Small intestine (tissue), 7 donors: Measurements from ENCODE around the gene ARHGAP23. TPM values are rescaled to one million over a fixed set of nuclear protein-coding genes. Genes with fewer than 3 reads are reported as not detected.

Source experiments
- DNase-seq, 2 donors: peaks; one replicate each; pipeline versions ENCODE4 v3.0.0 to v3.0.0-alpha.2; 2013
- FAIRE-seq: peaks from 2 replicates; lab custom pipeline; 2012; peaks lifted over from hg19 to GRCh38; lab: Jason Lieb, UNC
- H3K27ac ChIP-seq, 3 donors: one replicate each; pipeline ENCODE4 v1.5.1; 2013; ENCODE audit warnings: low read length in 2 of 3, mild to moderate bottlenecking in 2 of 3, control low read depth in 1 of 3, inconsistent platforms in 1 of 3, low read depth in 1 of 3, moderate library complexity in 1 of 3
- H3K27me3 ChIP-seq, 3 donors: one replicate each; pipeline ENCODE4 v1.6.1; 2013; ENCODE audit warnings: low read length in 3 of 3, inconsistent platforms in 1 of 3; ENCODE audit not compliant: control insufficient read depth in 3 of 3, insufficient read depth in 3 of 3
- H3K36me3 ChIP-seq, 3 donors: one replicate each; pipeline ENCODE4 v1.6.1; 2013; ENCODE audit warnings: low read length in 3 of 3, inconsistent platforms in 1 of 3, low read depth in 1 of 3, mild to moderate bottlenecking in 1 of 3, moderate library complexity in 1 of 3; ENCODE audit not compliant: control insufficient read depth in 3 of 3, insufficient read depth in 2 of 3
- H3K4me1 ChIP-seq, 3 donors: one replicate each; pipeline ENCODE4 v1.6.1; 2013; ENCODE audit warnings: low read length in 2 of 3, inconsistent platforms in 1 of 3, low read depth in 1 of 3, mild to moderate bottlenecking in 1 of 3, moderate library complexity in 1 of 3; ENCODE audit not compliant: control insufficient read depth in 3 of 3, insufficient read depth in 2 of 3
- H3K4me3 ChIP-seq, 3 donors: one replicate each; pipeline ENCODE4 v1.5.1; 2013; ENCODE audit warnings: low read length in 3 of 3, control low read depth in 1 of 3, inconsistent platforms in 1 of 3, low read depth in 1 of 3, mild to moderate bottlenecking in 1 of 3, moderate library complexity in 1 of 3
- H3K9me3 ChIP-seq, 2 donors: one replicate each; pipeline ENCODE4 v1.6.1; 2013; ENCODE audit warnings: low read depth in 1 of 2, low read length in 1 of 2; ENCODE audit not compliant: control insufficient read depth in 2 of 2, insufficient read depth in 1 of 2
- WGBS, 3 donors: extraction: QIAGEN DNeasy Blood & Tissue Kit; methylation state at CpG; one replicate each; pipeline ENCODE4 v1.1.7; 2013; 5-methylcytosine and 5-hydroxymethylcytosine counted together
- polyA plus RNA-seq, 4 donors: library from polyadenylated mRNA; stranded (reverse) in 3 of 4; unstranded in 1 of 4; fragments of 200-250 nt in 3 of 4; fragments of 120-200 nt in 1 of 4; gene quantifications; one replicate each; pipeline versions ENCODE4 v1.2.1 to v1.2.3, GENCODE V29; 2013
- donor health status: healthy with polysubstance abuse.
- donor health status: control.
- donor health status: control.
- donor health status: Bipolar disorder and iron deficiency.
- donor health status: healthy.

ARHGAP23 gene
- polyA plus RNA-seq, 4 donors, result 0.89 to 10.4 (median 4.7) TPM

DNA sequence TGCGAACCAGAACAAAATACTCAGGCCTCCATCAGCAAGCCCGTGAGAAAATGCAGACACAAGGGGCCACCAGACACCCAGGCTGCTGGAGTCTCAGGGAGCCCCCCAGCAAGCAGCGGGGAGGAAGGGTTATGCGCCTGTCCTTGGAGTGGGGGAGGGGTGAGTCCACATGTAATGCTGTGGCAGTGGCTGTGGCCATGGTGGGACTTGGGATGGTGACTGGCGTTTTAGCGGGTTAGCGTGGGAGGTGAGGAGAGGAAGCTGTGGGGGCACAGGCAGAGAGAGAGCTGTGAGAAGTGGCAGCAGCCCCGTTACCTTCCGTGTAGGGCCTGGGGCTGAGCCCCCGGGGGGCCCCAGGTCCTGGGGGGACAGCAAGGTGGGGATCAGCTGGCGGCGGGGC is 119.2 kb downstream of the ARHGAP23 start:
- DNase-seq, result no peak
- Histone ChIP-seq H3K9me3 (no peaks in the 10 kb centered on the region), H3K36me3 (peaks cover 0 to 3% (median 0%) of the 10 kb centered on the region in 3 donors), H3K27ac (no peak overlapping the region), H3K4me3 (no peak overlapping the region), H3K27me3 (no peaks in the 10 kb centered on the region), H3K4me1 (no peaks in the 10 kb centered on the region)
- WGBS, 3 donors, result 78 to 86% (median 86%) methylated on average over 10 to 12 of the region's 12 CpGs
- FAIRE-seq, result no peak

DNA sequence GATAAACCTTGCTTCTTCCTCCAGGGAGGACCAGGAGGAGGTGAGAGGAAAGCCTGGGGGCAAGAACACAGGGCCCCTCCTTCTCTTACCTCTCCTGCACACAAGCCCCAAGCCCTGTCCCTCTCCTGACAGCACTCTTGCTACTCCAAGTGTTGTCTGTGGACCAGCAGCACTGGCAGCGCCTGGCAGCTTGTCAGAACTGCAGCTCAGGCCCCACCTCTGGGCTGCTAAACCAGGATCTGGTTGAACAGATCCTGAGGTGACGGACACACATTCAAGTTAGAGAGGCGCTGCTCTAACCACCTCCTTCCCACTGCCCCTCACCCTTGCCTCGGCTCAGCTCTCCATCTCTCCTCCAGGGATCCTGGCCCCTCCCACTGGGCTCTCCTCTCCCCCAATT is 121.0 kb downstream of the ARHGAP23 start:
- DNase-seq, result no peak
- no peak overlapping the region for H3K27ac ChIP-seq
- H3K9me3 ChIP-seq, result no peaks in the 10 kb centered on the region
- no peaks in the 10 kb centered on the region for H3K27me3 ChIP-seq
- no peak for FAIRE-seq
- peaks cover 0 to 3% (median 0%) of the 10 kb centered on the region in 3 donors for H3K36me3 ChIP-seq
- WGBS, 3 donors, result 75 to 90% (median 79%) methylated on average over 4 of the region's 4 CpGs
- no peak overlapping the region for H3K4me3 ChIP-seq
- H3K4me1 ChIP-seq, result no peaks in the 10 kb centered on the region

DNA sequence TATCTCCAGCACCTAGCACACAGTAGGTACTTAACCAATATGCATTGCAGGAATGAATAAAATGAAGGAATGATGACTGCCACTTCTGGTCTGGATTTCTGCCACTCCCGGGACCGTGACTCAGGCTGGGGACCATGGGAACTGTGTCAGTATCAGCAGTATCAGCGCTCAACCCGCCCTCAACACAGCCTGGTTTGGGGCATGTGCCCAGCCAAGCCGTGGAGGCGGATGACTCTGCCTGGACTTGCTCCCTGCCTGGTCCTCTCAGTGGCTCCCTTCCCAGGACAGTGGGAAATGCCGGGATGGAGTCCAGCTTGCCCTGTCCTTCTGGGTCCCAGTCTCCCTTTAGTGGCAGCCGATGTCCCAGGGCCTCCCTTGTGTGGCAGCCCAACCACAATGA is 122.4 kb downstream of the ARHGAP23 start:
- H3K27ac ChIP-seq, result no peak overlapping the region
- H3K9me3 ChIP-seq, result no peaks in the 10 kb centered on the region
- H3K4me1 ChIP-seq, result no peaks in the 10 kb centered on the region
- FAIRE-seq (no peak), DNase-seq (no peak)
- WGBS, 3 donors, result 57 to 66% (median 59%) methylated on average over 8 of the region's 8 CpGs
- no peak overlapping the region for H3K4me3 ChIP-seq
- no peaks in the 10 kb centered on the region for H3K27me3 ChIP-seq
- peaks cover 0 to 3% (median 0%) of the 10 kb centered on the region in 3 donors for H3K36me3 ChIP-seq

DNA sequence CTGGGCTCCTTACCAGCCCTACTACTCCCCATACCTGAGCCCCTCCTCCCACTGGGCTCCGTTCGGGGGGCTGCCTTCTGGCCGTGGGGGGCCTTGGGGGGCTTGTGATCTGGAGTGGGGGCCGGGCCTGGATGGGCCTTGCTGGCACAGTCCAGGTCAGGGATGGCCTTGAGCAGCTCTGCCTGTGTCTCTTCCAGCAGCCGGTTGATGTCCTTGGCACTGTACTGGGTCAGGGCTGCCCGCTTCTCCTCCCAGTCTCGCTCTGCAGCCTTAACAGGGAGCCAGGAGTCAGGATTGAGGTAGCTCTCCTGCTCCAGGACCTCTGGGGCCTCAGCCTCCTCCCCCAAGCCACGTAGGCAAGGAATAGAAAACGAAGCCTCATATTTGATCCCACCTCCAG is 122.9 kb downstream of the ARHGAP23 start:
- whole genome bisulfite sequencing, 3 donors, result 78 to 81% (median 80%) methylated on average over 9 of the region's 9 CpGs
- H3K9me3 ChIP-seq, result no peaks in the 10 kb centered on the region
- FAIRE-seq (no peak), DNase-seq (no peak)
- H3K36me3 ChIP-seq, result peaks cover 0 to 3% (median 0%) of the 10 kb centered on the region in 3 donors
- H3K27me3 ChIP-seq, result no peaks in the 10 kb centered on the region
- H3K4me1 ChIP-seq, result no peaks in the 10 kb centered on the region
- H3K4me3 ChIP-seq, result no peak overlapping the region
- no peak overlapping the region for H3K27ac ChIP-seq

DNA sequence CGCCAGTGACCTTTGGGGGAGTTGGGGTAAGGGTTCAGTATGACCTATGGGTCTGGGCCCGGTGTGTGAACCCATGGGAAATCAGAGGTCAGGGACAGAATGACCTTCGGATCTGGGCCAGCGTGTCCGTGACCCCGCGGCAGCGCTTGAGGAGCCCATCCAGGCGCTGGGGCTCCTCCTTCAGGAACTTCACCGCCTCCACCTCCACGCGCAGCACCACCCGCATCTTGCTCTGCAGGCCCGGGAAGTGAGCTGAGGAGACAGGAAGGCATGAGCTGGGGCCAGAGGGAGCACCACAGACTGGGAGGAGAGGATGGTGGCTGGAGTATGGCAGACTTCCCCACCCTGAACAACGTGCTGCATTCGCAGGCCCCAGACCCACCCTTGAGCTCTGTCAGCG is 124.1 kb downstream of the ARHGAP23 start:
- Histone ChIP-seq H3K27ac (no peak overlapping the region), H3K27me3 (peaks cover 0 to 3% (median 0%) of the 10 kb centered on the region in 3 donors), H3K4me3 (no peak overlapping the region), H3K36me3 (peaks cover 0 to 5% (median 0%) of the 10 kb centered on the region in 3 donors), H3K9me3 (no peaks in the 10 kb centered on the region), H3K4me1 (peaks cover 0 to under 1% (median 0%) of the 10 kb centered on the region in 3 donors)
- 91 to 93% (median 92%) methylated on average over 13 to 17 of the region's 17 CpGs for WGBS, 3 donors
- DNase-seq (no peak), FAIRE-seq (no peak)

DNA sequence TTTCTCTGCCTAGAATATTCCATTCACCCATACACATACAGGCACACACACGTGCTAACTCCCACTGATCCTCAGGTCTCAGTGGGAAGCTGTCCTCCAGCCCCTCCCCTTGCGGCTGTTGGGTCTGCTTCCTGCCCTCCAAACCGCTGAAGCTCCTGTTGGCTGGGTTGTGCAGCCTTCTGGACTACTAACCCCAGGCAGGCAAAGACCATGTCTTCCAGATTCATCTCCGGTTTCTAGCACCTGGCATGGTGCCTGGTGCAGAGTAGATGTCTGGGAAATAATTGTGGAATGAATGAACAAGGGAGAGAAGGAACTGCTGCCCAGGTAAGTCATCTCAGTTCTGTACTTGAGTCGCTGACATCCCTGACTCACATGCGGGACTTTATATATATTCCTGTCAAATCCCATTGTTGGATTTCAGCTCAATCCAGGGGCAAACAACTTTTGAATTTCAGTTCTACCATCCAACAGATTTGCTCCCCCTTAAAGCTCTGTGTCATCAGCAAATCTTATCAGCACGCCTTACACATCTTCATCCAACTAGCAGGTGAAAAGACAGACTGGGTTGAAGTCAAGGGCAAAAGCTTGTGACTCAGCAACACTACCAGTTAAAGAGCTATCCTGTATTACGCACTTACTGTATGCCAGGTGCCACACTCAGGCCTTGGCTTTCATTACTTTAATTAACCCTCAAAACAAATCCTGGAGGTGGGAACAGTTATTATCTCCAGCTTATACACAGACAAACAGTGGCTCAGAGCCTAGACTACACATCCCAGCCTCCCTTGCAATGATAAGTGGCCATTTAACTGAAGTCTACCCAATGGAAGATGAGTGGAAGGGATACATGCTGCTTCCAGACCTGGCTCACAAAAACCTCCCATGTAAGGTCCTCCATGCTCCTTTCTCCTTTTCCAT is 126.4 kb downstream of the ARHGAP23 start:
- no peak for FAIRE-seq
- 63 to 72% (median 67%) methylated on average over 8 of the region's 8 CpGs for WGBS, 3 donors

DNA sequence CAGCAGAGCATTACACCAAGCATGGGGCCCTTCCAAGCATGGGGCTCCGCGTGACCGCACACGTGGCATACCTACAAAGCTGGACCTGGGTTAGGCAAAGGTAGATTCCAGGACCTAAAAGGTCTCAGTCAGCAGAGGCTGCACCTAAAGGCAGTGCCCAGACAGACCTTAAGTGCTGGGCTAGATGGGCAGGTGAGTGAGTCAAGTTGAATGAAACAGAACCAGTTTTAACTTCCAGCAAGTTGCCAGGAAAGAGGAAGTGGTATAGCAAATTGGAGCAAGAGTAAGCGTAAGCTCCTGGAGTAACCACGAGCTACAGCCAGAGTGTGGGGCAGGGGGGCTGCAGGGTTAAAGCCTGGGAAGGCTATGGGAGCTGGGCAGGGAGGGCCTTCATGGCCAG is 128.0 kb downstream of the ARHGAP23 start:
- Histone ChIP-seq H3K27ac (no peak overlapping the region), H3K4me1 (peaks cover 2 to 27% (median 2%) of the 10 kb centered on the region in 3 donors), H3K4me3 (no peak overlapping the region), H3K9me3 (no peaks in the 10 kb centered on the region), H3K27me3 (peaks cover 0 to 34% (median 11%) of the 10 kb centered on the region in 3 donors), H3K36me3 (peaks cover 0 to 6% (median 0%) of the 10 kb centered on the region in 3 donors)
- WGBS, 3 donors, result 89 to 94% (median 91%) methylated on average over 6 of the region's 6 CpGs
- FAIRE-seq (no peak), DNase-seq (no peak)

More for the DNA sequence above, 126.4 kb downstream of the ARHGAP23 start:
- Histone ChIP-seq H3K9me3 (no peaks in the 10 kb centered on the region), H3K4me3 (no peak overlapping the region), H3K36me3 (peaks cover 0 to 6% (median 0%) of the 10 kb centered on the region in 3 donors), H3K27me3 (peaks cover 0 to 19% (median 0%) of the 10 kb centered on the region in 3 donors), H3K27ac (no peak overlapping the region), H3K4me1 (peaks cover 2 to 21% (median 2%) of the 10 kb centered on the region in 3 donors)
- DNase-seq, result no peak

DNA sequence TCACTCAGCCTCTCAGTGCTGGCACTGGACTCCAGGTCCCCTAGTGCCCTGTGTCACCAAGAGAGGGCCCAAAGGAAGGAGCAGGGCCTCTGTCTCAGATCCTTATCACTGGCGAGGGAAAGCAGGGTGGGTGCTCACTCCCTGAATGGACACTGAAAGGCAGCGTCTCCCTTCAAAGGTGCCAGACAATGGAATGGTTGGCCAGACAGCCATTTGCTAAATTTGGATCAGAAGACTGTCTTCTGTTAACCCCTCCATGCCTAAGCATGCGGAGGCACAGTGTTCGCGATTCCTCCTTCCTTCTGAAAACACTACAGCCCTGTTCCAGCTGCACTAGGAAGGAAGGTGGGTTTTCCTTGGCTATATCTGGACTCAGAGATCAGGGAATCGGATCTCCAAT is 129.1 kb downstream of the ARHGAP23 start:
- Histone ChIP-seq H3K36me3 (peaks cover 0 to 3% (median 0%) of the 10 kb centered on the region in 3 donors), H3K4me3 (no peak overlapping the region), H3K9me3 (no peaks in the 10 kb centered on the region), H3K27ac (no peak overlapping the region), H3K27me3 (peaks cover 0 to 44% (median 21%) of the 10 kb centered on the region in 3 donors), H3K4me1 (peaks cover 2 to 27% (median 2%) of the 10 kb centered on the region in 3 donors)
- 68 to 81% (median 76%) methylated on average over 6 of the region's 6 CpGs for WGBS, 3 donors
- DNase-seq (no peak), FAIRE-seq (no peak)
